ENCODE measurements around the gene LDHD.

Gene LDHD

GRCh38 chr16:75062976-75063346, 53.6 kb downstream of the LDHD start:
- TF ChIP-seq CTCF (IDR thresholded peaks at IDR 0.05), result no peak
- intact Hi-C loops (cut with DNase I; ENCODE audit: low total_unique reads), result no loop called here
- Histone ChIP-seq H3K4me1 (peaks cover 0 to 15% (median 11%) of the 10 kb centered on the region in 4 donors), H3K9me3 (no peaks in the 10 kb centered on the region), H3K36me3 (no peaks in the 10 kb centered on the region), H3K27ac (no peak overlapping the region), H3K27me3 (no peaks in the 10 kb centered on the region), H3K4me3 (no peak overlapping the region)
- DNase-seq, result no peak

GRCh38 chr16:75062135-75062975, 54.2 kb downstream of the LDHD start:
- Histone ChIP-seq H3K27me3 (no peaks in the 10 kb centered on the region), H3K9me3 (no peaks in the 10 kb centered on the region), H3K4me3 (no peak overlapping the region), H3K27ac (no peak overlapping the region), H3K4me1 (peaks cover 0 to 15% (median 11%) of the 10 kb centered on the region in 4 donors), H3K36me3 (no peaks in the 10 kb centered on the region)
- no peak for DNase-seq
- intact Hi-C loops (cut with DNase I; ENCODE audit: low total_unique reads), result no loop called here
- no peak for TF ChIP-seq CTCF (IDR thresholded peaks at IDR 0.05)

Measured in tibial artery (tissue), 4 donors.